Endodermal cell (in vitro differentiated cells): ENCODE data around the gene FER. TPM values are rescaled to one million over a fixed set of nuclear protein-coding genes. Genes with fewer than 3 reads are reported as not detected.

Experiments used
- DNase-seq: peaks from one replicate; pipeline ENCODE4 v3.0.0-alpha.2; 2017
- H3K27ac ChIP-seq: 2 replicates; pipeline ENCODE4 v1.5.1; 2013; ENCODE audit warnings: mild to moderate bottlenecking, low read depth, low read length, moderate library complexity
- H3K27me3 ChIP-seq: 2 replicates; pipeline ENCODE4 v1.6.1; 2013; ENCODE audit warnings: mild to moderate bottlenecking, low read length, moderate library complexity; ENCODE audit not compliant: insufficient read depth, control insufficient read depth, poor library complexity, severe bottlenecking
- H3K36me3 ChIP-seq: 2 replicates; pipeline ENCODE4 v1.7.0; 2013; ENCODE audit warnings: mild to moderate bottlenecking, low read length, moderate library complexity; ENCODE audit not compliant: control insufficient read depth, insufficient read depth
- H3K4me1 ChIP-seq: one replicate; pipeline ENCODE4 v1.7.0; 2013; ENCODE audit warnings: low read length; ENCODE audit not compliant: control insufficient read depth, insufficient read depth
- H3K4me3 ChIP-seq: 2 replicates; pipeline ENCODE4 v1.5.1; 2013; ENCODE audit warnings: mild to moderate bottlenecking, low read length, moderate library complexity
- H3K9ac ChIP-seq: 2 replicates; pipeline ENCODE4 v1.6.1; 2013; ENCODE audit warnings: mild to moderate bottlenecking, low read length, moderate library complexity; ENCODE audit not compliant: poor library complexity, severe bottlenecking; ENCODE audit errors: extremely low read depth
- H3K9me3 ChIP-seq: 2 replicates; pipeline ENCODE4 v1.6.1; 2013; ENCODE audit warnings: mild to moderate bottlenecking, low read length, moderate library complexity; ENCODE audit not compliant: control insufficient read depth
- H3K27ac Mint-ChIP-seq: 2 replicates; pipeline ENCODE4 v1.8.0; 2020; ENCODE audit warnings: mixed read lengths
- H3K27me3 Mint-ChIP-seq: 2 replicates; pipeline ENCODE4 v1.8.0; 2021; ENCODE audit warnings: mild to moderate bottlenecking, mixed read lengths; ENCODE audit not compliant: insufficient read depth
- H3K36me3 Mint-ChIP-seq: 2 replicates; pipeline ENCODE4 v1.8.0; 2020; ENCODE audit warnings: low read depth, mixed read lengths
- H3K4me1 Mint-ChIP-seq: 2 replicates; pipeline ENCODE4 v1.8.0; 2020; ENCODE audit warnings: mixed read lengths
- H3K4me3 Mint-ChIP-seq: 2 replicates; pipeline ENCODE4 v1.8.0; 2020; ENCODE audit warnings: mild to moderate bottlenecking, moderate library complexity, mixed read lengths
- H3K9me3 Mint-ChIP-seq: 2 replicates; pipeline ENCODE4 v1.8.0; 2020; ENCODE audit warnings: mild to moderate bottlenecking, mixed read lengths
- WGBS, 2 experiments: methylation state at CpG; one replicate each; pipeline versions ENCODE4 v1.1.5 to v1.1.7; 2013; ENCODE audit warnings: missing lambda C conversion rate in 2 of 2, mixed read lengths in 1 of 2; ENCODE audit not compliant: insufficient coverage in 1 of 2, insufficient read length in 1 of 2; 5-methylcytosine and 5-hydroxymethylcytosine counted together
- total RNA-seq, 2 donors: library from RNA; stranded (reverse); fragmentation: NEBNext Ultra II Directional in 1 of 2; extraction: Animal tissue kit (Norgen Biotek cat#: 25700) in 1 of 2; gene quantifications; 2 replicates in 1 of 2; 3 replicates in 1 of 2; pipeline ENCODE4 v1.2.1, GENCODE V29; 2021
- TF ChIP-seq, protein P1 (sequence below): fragments of 200-600 bp; sonication (generic); conservative IDR thresholded peaks from 2 replicates; pipeline ENCODE4 v1.5.0; 2021; ENCODE audit warnings: antibody characterized with exemption, mild to moderate bottlenecking

The FER gene
- total RNA-seq, 2 donors from 2014 or later, result 24.5 to 26.8 TPM

DNA sequence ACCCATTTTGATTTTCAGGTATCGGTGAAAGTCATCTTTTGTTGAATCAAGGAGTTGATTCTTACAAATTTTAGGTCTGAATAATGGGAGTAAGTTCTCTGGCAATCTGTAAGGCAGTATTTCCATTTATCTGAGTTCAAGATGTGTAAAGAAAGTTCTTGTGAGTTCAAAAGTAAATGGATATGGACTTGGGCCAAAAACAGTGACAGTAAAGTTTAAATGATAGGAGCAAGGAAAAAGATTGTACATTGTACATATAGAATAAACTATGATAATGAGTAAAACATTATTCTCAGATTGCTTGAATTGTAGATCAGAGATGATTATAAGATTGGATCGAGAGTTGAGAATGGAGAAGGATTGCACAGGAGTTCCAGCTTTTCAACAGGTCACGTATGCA, 332.8 kb downstream of the FER start:
- no peak overlapping the region for H3K27ac Mint-ChIP-seq
- H3K36me3 Mint-ChIP-seq, result no peaks in the 10 kb centered on the region
- H3K9me3 Mint-ChIP-seq, result no peaks in the 10 kb centered on the region
- Histone ChIP-seq H3K4me3 (no peak overlapping the region), H3K36me3 (no peaks in the 10 kb centered on the region), H3K9ac (no peak overlapping the region), H3K4me1 (no peaks in the 10 kb centered on the region), H3K27ac (no peak overlapping the region), H3K9me3 (no peaks in the 10 kb centered on the region), H3K27me3 (no peaks in the 10 kb centered on the region)
- 69 to 78% methylated on average over 2 to 3 of the region's 3 CpGs for WGBS, 2 experiments
- TF ChIP-seq, protein P1, sequence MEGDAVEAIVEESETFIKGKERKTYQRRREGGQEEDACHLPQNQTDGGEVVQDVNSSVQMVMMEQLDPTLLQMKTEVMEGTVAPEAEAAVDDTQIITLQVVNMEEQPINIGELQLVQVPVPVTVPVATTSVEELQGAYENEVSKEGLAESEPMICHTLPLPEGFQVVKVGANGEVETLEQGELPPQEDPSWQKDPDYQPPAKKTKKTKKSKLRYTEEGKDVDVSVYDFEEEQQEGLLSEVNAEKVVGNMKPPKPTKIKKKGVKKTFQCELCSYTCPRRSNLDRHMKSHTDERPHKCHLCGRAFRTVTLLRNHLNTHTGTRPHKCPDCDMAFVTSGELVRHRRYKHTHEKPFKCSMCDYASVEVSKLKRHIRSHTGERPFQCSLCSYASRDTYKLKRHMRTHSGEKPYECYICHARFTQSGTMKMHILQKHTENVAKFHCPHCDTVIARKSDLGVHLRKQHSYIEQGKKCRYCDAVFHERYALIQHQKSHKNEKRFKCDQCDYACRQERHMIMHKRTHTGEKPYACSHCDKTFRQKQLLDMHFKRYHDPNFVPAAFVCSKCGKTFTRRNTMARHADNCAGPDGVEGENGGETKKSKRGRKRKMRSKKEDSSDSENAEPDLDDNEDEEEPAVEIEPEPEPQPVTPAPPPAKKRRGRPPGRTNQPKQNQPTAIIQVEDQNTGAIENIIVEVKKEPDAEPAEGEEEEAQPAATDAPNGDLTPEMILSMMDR, result no peak
- no peaks in the 10 kb centered on the region for H3K27me3 Mint-ChIP-seq
- DNase-seq, result no peak
- no peak overlapping the region for H3K4me3 Mint-ChIP-seq
- no peaks in the 10 kb centered on the region for H3K4me1 Mint-ChIP-seq

DNA sequence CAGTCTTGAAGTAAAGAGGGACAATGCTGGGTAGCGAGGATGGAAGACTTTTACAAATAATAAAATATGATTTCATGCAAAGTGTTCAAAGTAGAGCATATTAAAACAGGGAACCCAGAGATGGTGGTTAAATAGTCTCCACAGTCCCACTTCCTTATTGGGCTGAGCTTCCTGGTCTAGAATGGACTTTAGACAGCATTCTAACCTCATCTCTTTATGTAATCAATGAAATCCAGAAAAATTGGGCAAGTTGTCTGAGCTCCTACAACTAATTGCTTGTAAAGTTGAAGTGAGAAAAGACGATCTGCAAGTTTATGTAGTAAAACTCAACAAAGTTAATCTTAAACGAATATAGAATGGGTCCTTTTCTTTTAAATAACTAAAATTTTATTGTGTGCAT, 333.2 kb downstream of the FER start:
- Histone ChIP-seq H3K9me3 (no peaks in the 10 kb centered on the region), H3K36me3 (no peaks in the 10 kb centered on the region), H3K27me3 (no peaks in the 10 kb centered on the region), H3K4me3 (no peak overlapping the region), H3K27ac (no peak overlapping the region), H3K9ac (no peak overlapping the region), H3K4me1 (no peaks in the 10 kb centered on the region)
- H3K27me3 Mint-ChIP-seq, result no peaks in the 10 kb centered on the region
- TF ChIP-seq, protein P1, result no peak
- no peaks in the 10 kb centered on the region for H3K9me3 Mint-ChIP-seq
- 83 to 97% methylated on average over 1 to 3 of the region's 3 CpGs for WGBS, 2 experiments
- no peaks in the 10 kb centered on the region for H3K36me3 Mint-ChIP-seq
- H3K4me1 Mint-ChIP-seq, result no peaks in the 10 kb centered on the region
- no peak overlapping the region for H3K27ac Mint-ChIP-seq
- H3K4me3 Mint-ChIP-seq, result no peak overlapping the region
- no peak for DNase-seq

GRCh38 chr5:109083937-109084336, 336.2 kb downstream of the FER start:
- H3K4me1 Mint-ChIP-seq, result no peaks in the 10 kb centered on the region
- no peak overlapping the region for H3K27ac Mint-ChIP-seq
- WGBS, 2 experiments, result 100% methylated on average over 1 of the region's 1 CpG; no CpG with 5 or more reads in 1 of the 2 experiments

More at GRCh38 chr5:109083937-109084336, 336.2 kb downstream of the FER start:
- no peak for DNase-seq
- H3K36me3 Mint-ChIP-seq, result no peaks in the 10 kb centered on the region
- Histone ChIP-seq H3K27ac (no peak overlapping the region), H3K27me3 (no peaks in the 10 kb centered on the region), H3K4me3 (no peak overlapping the region), H3K9me3 (no peaks in the 10 kb centered on the region), H3K9ac (no peak overlapping the region), H3K4me1 (no peaks in the 10 kb centered on the region), H3K36me3 (no peaks in the 10 kb centered on the region)
- TF ChIP-seq, protein P1, result no peak
- no peak overlapping the region for H3K4me3 Mint-ChIP-seq
- H3K27me3 Mint-ChIP-seq, result no peaks in the 10 kb centered on the region
- no peaks in the 10 kb centered on the region for H3K9me3 Mint-ChIP-seq
